GM12892 (cell line): Measurements from ENCODE around the gene LRP11.

ENCODE experiments used
- POLR2A ChIP-seq: IDR thresholded peaks from 2 replicates; pipeline ENCODE4 v1.6.1; 2011; ENCODE audit warnings: low read depth, low read length, control low read depth
- POLR2AphosphoS5 ChIP-seq: IDR thresholded peaks from 2 replicates; pipeline ENCODE4 v1.6.1; 2011; ENCODE audit warnings: low read depth, low read length, control low read depth
- TAF1 ChIP-seq: IDR thresholded peaks from 2 replicates; pipeline ENCODE4 v1.6.1; 2011; ENCODE audit warnings: low read depth, mild to moderate bottlenecking, control low read depth, low read length, borderline replicate concordance

- TF ChIP-seq POLR2AphosphoS5 (no peak), POLR2A (no peak), TAF1 (no peak)
Observed at GRCh38 chr6:149872233-149872632, 8.1 kb upstream of the LRP11 start.
